GM12892 (cell line): Measurements from ENCODE around the gene GPR152.
"Not testable (repeated sequence)": the region's sequence is repeated elsewhere in the genome, so short reads cannot be mapped to it uniquely, and the experiment has no call there.

Experiments
- POLR2A ChIP-seq: IDR thresholded peaks from 2 replicates; pipeline ENCODE4 v1.6.1; 2011; ENCODE audit warnings: low read depth, low read length, control low read depth
- POLR2AphosphoS5 ChIP-seq: IDR thresholded peaks from 2 replicates; pipeline ENCODE4 v1.6.1; 2011; ENCODE audit warnings: low read depth, low read length, control low read depth

DNA sequence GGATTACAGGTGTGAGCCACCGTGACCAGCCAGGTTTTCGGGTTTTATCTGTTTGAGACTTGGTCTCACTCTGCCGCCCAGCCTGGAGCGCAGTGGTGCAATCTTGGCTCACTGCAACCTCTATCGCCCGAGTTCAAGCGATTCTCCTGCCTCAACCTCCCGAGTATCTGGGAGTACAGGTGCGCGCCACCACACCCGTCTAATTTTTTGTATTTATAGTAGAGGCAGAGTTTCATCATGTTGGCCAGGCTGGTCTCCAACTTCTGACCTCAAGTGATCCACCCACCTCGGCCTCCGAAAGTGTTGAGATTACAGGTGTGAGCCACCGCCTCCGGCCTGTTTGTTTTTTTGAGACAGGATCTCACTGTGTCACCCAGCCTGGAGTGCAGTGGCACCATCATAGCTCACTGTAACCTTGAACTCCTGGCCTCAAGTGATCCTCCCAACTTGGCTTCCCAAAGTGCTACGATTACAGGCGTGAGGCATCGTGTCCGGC is 25.1 kb downstream of the GPR152 start:
- TF ChIP-seq POLR2AphosphoS5, POLR2A: not testable (repeated sequence)
